ENCODE results near the gene CREG1.

Gene CREG1

GRCh38 chr1:167502719-167503462 lies 50.7 kb downstream of the CREG1 start:
- no peak for DNase-seq

GRCh38 chr1:167502192-167502551 lies 51.4 kb downstream of the CREG1 start:
- no peak for DNase-seq

GRCh38 chr1:167501515-167502191 lies 51.9 kb downstream of the CREG1 start:
- peak; percentile 39 to 67 for DNase-seq

DNA sequence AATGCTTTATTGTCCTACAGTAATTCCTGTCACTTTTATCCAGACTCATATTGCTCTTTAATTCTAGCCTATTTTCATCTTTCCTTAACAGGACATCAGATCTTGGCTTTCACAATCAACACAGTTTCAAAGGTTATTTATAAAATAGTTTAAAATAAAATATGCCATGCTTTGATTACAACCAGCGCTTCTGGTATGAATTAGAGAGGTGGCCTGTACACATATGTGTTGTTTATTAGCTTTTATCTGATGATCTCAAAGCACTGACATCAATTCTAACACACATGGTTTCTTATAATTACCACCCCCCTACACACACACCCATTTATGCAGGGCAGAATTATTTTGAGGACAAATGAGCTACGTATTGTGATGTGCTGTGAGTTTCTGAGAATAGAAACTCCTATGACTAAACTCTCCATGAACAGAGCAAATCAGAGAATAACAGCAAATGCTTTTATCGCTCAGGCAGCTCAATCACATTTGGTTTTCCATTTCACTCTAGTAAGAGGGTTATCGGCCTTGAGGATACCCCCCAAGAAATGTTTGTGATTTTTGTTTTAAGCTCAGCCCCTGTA lies 53.2 kb downstream of the CREG1 start:
- DNase-seq = no peak

DNA sequence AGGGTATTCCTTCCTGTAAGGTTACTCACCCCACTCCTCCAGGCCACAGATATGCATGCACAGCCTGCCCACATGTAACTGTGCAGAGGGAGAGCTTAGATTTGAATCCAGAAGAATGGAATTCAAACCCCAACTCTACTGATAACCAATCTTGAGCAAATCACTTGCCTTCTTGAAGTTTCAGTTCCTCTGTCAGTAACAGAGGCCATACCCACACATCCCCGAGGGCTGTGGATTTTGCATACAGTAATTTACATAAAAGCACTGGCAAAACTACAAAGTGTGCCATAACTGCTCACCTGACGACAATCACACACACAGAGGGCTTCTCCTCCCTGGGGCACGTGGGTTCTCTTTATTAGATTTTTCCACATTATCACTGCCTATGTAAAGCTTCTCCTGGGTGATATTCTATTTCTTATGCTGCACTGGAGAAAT lies 53.9 kb downstream of the CREG1 start:
- peak in 1 of 2 experiments; percentile 48 for DNase-seq

GRCh38 chr1:167499106-167499505 lies 54.5 kb downstream of the CREG1 start:
- DNase-seq = no peak

DNA sequence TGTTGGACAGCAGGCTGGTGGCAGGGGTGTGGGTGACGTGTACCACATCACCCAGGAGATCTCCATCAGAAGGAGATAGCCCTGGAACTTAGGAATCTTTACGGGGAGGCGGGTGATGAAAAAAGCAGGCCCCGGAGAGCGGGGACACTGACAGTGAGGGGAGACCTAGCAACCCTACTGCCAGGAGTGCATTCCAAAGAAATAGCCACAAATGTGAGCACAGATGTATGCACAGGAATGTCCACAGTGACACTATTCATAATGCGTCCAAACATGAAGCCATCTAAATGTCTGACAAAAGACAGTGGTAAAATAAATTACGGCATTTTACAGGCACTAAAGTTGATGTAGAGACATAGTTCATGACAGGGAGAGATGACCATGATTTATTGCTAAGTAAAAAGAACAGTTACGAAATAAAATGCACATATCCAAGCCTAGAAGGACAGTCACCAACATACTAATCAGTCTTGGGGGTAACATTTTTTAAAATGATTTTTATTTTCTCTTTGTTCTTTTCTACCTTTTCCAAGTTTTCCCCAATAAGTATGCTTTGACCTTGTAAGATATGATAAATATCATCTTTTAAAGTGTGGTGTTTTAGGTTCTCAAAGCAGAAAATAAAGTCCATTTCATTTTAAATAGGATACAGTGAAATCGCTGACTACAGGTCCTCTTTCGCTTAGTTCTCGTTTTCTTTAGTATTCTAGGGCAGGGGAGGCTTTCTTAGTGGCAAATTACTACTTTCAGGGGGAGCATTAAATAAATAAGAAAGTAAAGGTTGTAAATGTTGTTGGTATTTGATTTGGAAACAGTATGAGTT lies 56.6 kb downstream of the CREG1 start:
- DNase-seq = no peak

GRCh38 chr1:167493372-167493771 lies 60.2 kb downstream of the CREG1 start:
- no peak for DNase-seq

DNA sequence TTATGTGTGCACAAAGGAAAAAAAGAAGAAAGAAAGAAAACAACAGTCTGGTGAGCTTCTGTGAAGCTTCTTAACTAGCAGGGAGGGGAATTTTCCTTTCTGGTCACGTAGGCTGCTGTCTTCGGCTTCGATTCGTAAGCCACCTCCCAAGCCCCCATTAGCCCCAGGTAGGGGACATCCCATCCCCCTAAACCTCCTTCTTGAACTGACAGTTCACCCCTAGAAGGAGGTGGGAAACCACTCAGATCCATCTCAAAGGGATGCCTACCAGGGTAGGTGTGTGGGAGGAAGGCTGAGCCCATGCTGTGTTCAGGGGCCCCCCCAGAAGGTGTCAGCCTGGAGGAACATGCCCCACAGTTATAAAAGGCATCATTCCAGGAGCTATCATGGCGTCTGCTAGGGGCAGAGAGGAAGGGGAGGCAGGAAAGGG lies 61.1 kb downstream of the CREG1 start:
- DNase-seq = peak in 1 of 2 experiments; percentile 58

DNA sequence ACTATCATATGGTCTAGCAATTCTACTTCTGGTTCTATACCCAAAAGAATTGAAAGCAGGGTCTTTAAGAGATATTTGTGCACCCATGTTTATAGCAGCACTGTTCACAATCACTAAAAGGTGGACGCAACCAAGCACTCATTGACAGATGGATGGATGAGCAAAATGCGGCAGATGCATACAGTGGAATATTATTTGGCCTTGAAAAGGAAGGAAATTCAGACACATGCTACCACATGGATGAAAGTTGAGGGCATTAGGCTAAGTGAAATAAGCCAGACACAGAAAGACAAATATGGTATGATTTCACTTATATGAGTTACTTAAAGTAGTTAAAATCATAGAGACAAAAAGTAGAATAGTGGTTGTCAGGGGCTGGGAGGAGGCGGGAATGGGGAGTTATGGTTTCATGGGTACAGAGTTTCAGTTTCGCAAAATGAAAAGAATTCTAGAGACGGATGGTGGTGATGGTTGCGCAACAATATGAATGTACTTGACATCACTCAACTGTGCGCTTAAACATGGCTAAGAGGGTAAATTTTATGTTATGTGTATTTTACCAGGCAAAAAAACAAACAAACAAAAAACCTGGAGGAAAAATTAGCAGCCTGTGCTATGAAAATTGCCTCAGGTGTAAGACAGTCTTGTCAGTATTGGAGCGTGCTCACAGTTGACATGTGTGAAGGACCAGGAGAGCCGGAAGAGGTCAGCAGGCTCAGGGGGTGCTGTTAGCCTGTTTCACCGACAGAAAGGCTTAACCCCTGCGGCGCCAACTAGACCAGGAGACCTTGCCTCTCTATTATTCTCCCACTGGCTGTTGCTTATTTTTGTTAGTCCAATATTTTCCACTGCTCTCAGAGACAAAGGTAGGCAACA lies 61.7 kb downstream of the CREG1 start:
- peak in 1 of 2 experiments; percentile 52 for DNase-seq
